Mononuclear cell (primary cell): ENCODE data around the gene BYSL. TPM values are rescaled to one million over a fixed set of nuclear protein-coding genes. Genes with fewer than 3 reads are reported as not detected.
"Not testable (repeated sequence)": the region's sequence is repeated elsewhere in the genome, so short reads cannot be mapped to it uniquely, and the experiment has no call there.

Source experiments
- H3K27me3 ChIP-seq: 2 replicates; pipeline ENCODE4 v1.6.0; 2011; ENCODE audit warnings: low read length, control low read depth; ENCODE audit not compliant: insufficient read depth
- H3K4me1 ChIP-seq: 2 replicates; pipeline ENCODE4 v1.5.1; 2011; ENCODE audit warnings: mild to moderate bottlenecking, low read length, control low read depth; ENCODE audit not compliant: insufficient read depth
- H3K4me3 ChIP-seq: 2 replicates; pipeline ENCODE4 v1.5.1; 2011; ENCODE audit warnings: mild to moderate bottlenecking, low read length, moderate library complexity
- H3K9me3 ChIP-seq: 2 replicates; pipeline ENCODE4 v1.5.1; 2011; ENCODE audit warnings: low read depth, mild to moderate bottlenecking, control low read depth, low read length
- total RNA-seq: library from RNA; depleted of rRNA; stranded (reverse); fragments of >200 nt; gene quantifications from one replicate; pipeline ENCODE4 v1.2.3, GENCODE V29; 2012

Gene BYSL
- total RNA-seq, 1 donor: 3.8 TPM

DNA sequence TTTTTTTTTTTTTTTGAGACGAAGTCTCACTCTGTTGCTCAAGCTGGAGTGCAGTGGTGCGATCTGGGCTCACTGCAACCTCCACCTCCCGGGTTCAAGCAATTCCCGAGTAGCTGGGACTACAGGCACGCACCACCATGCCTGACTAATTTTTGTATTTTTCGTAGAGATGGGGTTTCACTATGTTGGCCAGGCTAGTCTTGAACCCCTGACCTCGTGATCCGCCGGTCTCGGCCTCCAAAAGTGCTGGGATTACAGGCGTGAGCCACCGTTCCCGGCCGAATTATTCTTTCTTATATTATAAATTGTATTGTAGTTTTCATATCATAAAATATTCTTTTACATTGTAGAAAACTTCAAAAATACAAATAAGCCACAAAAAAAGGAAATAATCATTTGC, 21.6 kb downstream of the BYSL start:
- H3K4me3 ChIP-seq, H3K9me3 ChIP-seq, H3K27me3 ChIP-seq: not testable (repeated sequence)
- peaks cover 59% of the 10 kb centered on the region for H3K4me1 ChIP-seq

DNA sequence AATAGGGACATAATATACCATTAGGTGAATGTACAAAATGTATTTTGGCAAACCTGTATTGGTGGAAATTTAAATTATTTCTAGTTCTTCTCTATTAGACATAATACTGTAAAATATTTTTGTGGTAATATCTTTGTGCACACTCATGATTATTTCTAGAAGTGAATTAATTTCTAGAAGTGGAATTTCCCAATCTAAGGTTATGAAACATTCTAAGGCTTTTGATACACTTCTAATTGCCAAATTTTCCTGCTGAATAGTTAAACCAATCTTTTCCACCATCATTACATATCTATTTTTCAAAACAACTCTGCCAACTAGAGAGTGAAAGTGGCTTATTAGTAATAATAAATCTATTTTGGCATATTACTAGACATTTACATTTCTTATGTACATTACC, 22.2 kb downstream of the BYSL start:
- Histone ChIP-seq H3K9me3 (no peaks in the 10 kb centered on the region), H3K4me3 (no peak overlapping the region), H3K27me3 (no peaks in the 10 kb centered on the region), H3K4me1 (peaks cover 54% of the 10 kb centered on the region)

DNA sequence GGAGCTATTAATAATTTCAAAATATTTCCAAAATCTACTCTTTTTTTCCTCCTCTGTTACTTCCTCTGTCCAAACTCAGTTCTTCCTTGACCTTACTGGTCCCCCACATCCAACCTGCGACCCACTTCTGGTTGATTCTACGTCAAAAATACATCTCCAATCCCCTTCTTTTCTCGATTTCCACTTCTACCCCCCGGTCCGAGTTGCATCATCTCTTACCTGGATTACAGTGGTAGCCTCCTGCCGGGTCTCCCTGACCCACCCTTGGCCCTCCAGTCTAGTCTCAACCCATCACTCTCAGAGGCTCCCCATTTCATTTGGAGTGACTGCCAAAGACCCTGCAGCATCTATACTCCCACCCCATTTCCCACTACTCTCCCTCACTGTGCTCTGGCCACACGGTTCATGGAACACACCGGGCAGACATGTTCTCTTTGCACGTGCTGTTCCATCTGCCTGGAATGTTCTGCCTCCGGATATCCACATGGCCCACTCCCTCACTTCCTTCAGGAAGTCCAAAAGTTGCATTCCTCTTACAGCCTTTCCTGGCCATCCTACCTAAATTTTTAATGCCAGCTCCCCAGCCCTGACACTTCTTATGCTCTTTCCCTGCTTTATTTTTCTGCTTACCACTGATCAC, 26.4 kb downstream of the BYSL start:
- peaks cover 32% of the 10 kb centered on the region for H3K4me1 ChIP-seq
- H3K4me3 ChIP-seq: no peak overlapping the region

DNA sequence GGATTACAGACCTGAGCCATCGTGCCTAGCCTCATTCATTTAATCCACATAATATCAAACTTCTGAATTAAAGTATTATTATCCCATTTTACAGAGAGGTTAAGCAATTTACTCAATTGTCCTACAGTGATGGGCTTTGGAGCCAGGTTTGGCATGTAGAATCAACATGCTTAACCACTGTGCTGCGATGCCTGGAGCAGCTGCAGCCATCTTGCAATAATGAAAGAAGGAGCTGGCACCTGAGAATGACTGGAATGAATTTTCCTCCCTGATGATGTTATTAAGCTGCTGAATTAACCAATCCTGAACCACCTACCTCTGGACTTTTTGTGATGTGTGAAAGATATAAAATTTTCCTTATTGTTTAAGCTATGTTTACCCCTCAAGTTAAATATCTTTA, 33.4 kb downstream of the BYSL start:
- H3K4me1 ChIP-seq: peaks cover 17% of the 10 kb centered on the region
- H3K9me3 ChIP-seq: no peaks in the 10 kb centered on the region
- H3K27me3 ChIP-seq: no peaks in the 10 kb centered on the region
- H3K4me3 ChIP-seq: no peak overlapping the region

More for the DNA sequence above, 26.4 kb downstream of the BYSL start:
- Histone ChIP-seq H3K27me3 (no peaks in the 10 kb centered on the region), H3K9me3 (no peaks in the 10 kb centered on the region)

DNA sequence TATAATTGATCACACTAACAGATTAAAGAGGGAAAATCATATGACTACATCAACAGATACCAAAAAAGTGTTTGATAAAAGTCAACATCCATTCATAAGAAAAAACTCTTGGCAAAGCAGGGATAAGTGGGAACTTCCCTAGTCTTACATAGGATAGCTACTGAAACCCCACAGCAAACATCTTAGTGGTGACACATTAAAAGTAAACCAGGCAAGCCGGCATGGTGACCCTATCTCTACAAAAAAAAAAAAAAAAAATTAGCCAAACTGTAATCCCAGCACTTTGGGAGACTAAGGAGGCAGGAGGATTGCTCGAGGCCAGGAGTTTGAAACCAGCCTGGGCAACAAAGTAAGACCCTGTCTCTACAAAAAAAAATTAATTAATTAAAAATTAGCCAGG, 34.1 kb downstream of the BYSL start:
- Histone ChIP-seq H3K4me3 (no peak overlapping the region), H3K9me3 (no peaks in the 10 kb centered on the region), H3K27me3 (no peaks in the 10 kb centered on the region), H3K4me1 (peaks cover 15% of the 10 kb centered on the region)

DNA sequence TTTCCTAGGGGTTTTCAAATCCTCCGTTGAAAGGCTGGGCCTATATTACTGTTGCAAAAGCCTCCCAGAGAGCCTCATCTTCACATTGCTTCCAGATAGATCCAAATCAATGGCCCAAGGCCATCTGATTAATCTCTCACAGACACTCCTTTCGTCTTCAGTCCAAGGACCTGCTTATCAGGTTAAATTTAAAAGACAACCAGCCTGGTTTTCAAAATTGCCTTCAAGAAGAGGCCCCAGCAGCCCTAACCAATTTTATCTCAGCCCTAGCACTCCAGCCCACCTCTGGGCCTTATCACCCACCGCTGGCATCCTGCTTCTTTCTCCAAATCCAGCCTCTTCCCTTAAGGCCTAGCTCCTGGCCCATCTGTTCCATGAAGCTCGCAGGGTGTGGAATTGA, 35.8 kb downstream of the BYSL start:
- Histone ChIP-seq H3K4me3 (no peak overlapping the region), H3K9me3 (no peaks in the 10 kb centered on the region), H3K4me1 (peaks cover 20% of the 10 kb centered on the region), H3K27me3 (no peaks in the 10 kb centered on the region)

DNA sequence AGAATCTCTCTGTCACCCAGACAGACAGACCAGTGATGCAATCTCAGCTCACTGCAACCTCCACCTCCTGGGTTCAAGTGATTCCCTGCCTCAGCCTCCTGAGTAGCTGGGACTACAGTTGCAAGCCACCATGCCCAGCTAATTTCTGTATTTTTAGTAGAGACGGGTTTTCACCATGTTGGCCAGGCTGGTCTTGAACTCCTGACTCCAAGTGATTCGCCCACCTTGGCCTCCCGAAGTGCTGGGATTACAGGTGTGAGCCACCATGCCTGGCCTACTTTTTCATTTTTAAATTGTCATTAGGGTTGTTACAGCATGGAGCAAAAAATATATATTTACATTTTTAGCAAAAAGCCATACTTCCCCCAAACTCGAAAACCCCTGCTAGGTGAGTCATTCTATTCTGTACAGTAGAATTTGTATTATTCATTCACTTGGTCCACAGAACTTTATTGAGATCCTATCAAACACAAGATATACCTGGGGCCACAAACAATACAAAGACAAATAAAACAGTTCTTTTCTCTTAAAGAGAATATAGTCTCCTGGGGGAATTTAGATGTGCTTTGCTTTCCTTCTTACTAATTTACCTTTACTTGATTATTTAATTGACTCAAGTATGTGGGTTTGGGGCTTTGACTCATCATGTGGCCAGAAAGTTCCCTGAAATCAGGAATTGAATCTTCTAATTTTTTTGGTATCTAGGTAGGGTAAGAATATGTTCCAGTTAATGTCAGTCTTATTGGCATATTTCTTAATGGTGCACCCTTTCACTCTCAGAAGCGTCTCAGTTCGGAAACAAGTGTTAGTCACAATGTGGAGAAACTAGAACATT, 36.9 kb downstream of the BYSL start:
- H3K4me3 ChIP-seq: no peak overlapping the region
- no peaks in the 10 kb centered on the region for H3K9me3 ChIP-seq
- H3K27me3 ChIP-seq: no peaks in the 10 kb centered on the region
- H3K4me1 ChIP-seq: peaks cover 17% of the 10 kb centered on the region

DNA sequence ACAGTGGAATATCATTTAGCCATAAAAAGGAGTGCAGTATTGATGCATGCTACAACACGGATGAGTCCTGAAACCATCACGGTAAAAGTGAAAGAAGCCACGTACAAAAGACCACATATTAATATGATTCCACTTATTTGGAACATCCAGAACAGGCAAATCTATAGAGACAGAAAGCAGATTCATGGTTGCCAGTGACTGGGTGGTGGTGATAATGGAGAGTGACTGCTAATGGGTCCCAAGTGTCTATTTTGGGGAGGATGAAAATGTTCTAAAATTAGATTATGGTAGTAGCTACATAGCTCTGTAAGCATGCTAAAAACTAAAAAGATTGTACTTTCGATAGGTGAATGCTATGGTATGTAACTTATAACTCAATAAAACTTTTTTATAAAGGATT, 38.7 kb downstream of the BYSL start:
- Histone ChIP-seq H3K27me3 (no peaks in the 10 kb centered on the region), H3K9me3 (no peaks in the 10 kb centered on the region), H3K4me1 (peaks cover 26% of the 10 kb centered on the region), H3K4me3 (no peak overlapping the region)

DNA sequence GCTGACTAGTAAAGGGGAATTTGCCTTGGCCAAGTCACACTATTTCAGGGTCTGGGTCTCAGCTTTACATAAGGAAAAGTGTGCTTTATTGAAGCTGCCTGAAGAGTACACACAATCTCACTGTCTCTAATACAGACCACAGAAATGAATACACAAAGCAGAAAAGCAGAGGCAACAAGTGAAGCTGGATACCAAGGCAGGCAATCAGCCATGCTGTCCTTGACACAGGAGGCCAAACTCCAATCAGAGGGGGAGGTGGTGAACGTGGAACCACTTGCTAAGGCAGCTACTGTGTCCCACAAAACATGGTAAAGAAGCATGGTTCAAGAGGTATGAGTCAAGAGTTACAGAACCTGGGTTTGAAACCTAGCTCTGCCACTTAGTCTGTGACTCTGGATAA, 42.1 kb downstream of the BYSL start:
- Histone ChIP-seq H3K4me3 (no peak overlapping the region), H3K27me3 (no peaks in the 10 kb centered on the region), H3K4me1 (peaks cover 39% of the 10 kb centered on the region), H3K9me3 (no peaks in the 10 kb centered on the region)

DNA sequence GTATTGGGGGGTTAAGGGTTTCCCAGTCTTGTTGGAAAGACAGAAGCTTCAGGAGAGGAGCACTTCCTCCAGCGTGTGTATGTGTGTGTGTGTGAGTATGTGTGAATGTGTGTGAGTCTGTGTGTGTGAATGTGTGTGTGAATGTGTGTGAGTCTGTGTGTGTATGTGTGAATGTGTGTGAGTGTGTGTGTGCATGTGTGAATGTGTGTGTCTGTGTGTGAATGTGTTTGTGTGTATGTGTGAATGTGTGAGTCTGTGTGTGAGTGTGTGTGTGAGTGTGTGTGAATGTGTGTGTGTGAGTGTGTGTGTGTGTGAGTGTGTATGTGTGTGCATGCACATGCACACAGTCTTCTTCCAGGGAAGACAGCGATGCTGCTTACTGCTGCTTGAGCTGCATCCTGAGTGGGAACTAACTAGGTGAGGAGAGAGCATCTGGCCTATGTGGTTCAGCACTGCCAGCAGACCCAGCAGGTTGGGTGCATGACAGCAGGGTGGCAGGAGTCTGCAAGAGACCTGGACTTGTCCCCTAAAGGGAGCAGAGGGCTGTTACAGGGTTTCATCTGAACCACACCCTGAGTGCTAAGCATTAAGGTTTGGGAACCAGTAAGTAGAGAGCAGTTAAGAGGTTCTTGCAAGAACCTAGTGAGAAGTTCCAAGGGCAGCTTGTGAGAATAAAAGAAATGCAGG, 43.0 kb downstream of the BYSL start:
- Histone ChIP-seq H3K4me3 (no peak overlapping the region), H3K9me3 (no peaks in the 10 kb centered on the region), H3K27me3 (no peaks in the 10 kb centered on the region), H3K4me1 (peaks cover 41% of the 10 kb centered on the region)

DNA sequence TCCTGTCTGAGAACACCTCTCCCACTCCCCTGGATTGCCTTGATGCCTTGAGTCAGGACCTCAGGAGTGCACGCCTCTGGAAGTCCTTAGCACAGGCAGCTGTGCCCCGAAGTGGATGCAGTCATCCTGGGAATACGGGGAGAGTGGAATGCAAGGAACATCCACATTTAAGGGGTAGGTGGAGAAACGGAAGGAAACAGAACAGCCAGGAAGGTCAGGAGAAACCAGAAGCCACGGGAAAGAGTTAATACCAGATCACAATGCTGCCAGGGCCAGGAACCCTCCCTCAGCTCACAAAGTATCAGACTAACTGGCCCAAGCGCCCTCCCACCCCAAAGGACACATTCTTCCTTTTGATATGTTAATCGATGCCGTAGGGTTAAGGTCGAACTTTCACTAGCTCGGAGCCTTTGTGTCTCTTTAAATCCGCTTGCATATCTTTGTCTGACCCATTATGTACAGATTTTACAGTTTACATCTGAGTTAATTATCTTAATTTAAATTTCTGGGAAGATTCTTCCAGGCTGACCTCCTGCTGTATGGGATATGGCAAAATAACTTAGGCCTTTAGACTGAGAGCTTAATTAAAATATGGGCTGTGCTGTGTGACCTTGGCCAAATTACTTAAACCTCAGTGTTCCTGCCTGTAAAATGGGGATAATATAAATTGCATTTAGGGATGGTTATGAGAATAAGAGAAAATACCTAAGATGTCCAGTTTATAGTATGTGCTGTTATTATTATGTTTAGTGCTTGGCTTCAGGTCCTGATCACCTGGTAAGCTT, 44.3 kb downstream of the BYSL start:
- H3K9me3 ChIP-seq: no peaks in the 10 kb centered on the region
- H3K4me3 ChIP-seq: no peak overlapping the region
- no peaks in the 10 kb centered on the region for H3K27me3 ChIP-seq
- H3K4me1 ChIP-seq: peaks cover 53% of the 10 kb centered on the region

DNA sequence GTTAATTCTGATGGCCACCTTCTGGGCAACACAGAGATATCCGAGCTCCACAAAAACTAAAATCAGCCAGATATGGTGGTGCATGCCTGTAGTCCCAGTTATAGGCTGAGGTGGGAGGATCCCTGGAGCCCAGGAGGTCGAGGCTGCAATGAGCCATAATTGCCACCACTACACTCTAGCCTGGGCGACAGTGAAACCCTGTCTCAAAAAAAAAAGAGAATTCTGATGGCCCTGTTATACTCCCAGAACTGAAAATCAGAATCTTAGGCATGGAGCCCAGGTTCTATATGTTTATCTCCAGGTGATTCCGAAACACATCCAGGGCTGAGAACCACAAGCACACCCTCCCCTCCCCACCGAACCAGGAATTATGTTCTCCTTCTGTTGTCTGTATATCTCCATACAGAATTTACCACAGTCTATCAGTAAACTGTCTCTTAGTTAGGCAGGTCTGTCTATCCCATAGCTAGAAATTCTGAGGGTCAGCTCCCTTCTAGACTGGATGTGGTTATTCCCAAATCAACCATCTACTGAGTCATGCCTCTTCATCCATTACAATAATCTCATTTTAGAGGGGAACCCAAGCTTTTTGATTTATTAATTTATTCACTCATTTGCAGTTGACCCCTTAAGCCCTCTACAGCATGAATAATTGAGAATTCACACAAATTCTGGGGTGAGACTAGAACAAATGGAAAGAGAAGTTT, 45.1 kb downstream of the BYSL start:
- Histone ChIP-seq H3K27me3 (no peaks in the 10 kb centered on the region), H3K4me1 (peaks cover 61% of the 10 kb centered on the region), H3K9me3 (no peaks in the 10 kb centered on the region), H3K4me3 (no peak overlapping the region)

DNA sequence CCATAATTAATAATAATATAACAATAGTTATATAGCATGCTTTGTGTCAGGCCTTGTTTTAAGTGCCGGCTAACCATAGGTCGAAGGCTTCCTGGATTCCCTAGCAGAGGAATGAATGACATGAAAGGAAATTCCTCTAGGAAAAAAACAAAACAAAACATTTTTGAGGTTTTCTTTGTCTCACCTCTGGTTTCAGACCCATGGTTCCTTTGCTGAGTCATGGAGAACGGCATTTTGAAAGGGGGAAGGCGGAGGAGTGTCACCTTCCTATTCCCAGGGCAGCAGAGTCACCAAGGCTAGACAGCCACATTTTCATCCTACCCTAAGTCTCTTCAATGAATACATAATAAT, 45.6 kb downstream of the BYSL start:
- Histone ChIP-seq H3K9me3 (no peaks in the 10 kb centered on the region), H3K4me1 (peaks cover 59% of the 10 kb centered on the region), H3K27me3 (no peaks in the 10 kb centered on the region), H3K4me3 (no peak overlapping the region)
